OCI-M2 (cell line): ENCODE data around the gene LIN7A.

Source experiments
- DNase-seq: peaks from one replicate; lab custom pipeline; 2025; ENCODE audit not compliant: unreplicated experiment; lab: John Stamatoyannopoulos, UW

The LIN7A gene, protein sequence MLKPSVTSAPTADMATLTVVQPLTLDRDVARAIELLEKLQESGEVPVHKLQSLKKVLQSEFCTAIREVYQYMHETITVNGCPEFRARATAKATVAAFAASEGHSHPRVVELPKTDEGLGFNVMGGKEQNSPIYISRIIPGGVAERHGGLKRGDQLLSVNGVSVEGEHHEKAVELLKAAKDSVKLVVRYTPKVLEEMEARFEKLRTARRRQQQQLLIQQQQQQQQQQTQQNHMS

DNA sequence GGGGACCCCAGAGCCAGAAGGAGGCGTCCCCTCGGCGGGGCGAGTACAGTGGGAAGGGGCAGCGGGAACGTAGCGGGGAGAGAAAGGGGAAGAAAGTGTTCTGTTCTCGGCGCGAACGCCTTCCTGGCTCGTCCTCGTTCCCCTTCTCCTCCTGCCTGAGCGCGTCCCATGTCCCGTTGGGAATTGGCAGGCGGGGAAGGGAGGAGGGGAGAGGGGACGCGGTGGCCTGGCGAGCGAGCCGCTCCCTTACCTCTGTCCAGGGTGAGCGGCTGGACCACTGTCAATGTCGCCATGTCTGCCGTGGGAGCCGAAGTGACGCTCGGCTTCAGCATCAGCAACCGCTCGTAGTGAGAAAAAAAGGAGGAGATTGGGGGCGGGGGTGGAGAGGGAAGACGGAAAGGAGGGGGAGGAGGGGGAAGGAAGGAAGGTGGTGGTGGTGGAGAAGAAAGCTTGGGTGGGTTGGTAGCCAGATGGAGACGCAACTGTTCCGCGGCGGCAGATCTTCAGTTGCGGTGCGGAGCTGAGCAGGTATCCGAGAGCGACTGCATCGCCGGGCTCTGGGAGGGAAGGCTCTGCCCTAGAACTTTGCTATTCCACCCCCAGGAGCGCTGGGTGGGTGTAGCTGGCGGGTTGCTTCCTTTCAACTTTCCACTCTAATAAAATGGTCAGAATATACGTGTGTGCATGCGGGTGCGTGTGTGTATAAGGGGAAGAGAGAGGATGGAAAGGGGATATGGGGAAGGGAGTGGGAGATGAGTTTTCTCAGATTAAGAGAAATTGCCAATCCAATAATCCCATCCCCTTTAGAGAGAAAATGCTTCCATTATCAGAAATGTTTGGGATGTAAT is at the start of gene LIN7A:
LIN7A (minus strand) TSS at position 544 of the 848 bp plus-strand sequence; CDS start at position 332, 212 bp downstream.
- DNase-seq = no peak

DNA sequence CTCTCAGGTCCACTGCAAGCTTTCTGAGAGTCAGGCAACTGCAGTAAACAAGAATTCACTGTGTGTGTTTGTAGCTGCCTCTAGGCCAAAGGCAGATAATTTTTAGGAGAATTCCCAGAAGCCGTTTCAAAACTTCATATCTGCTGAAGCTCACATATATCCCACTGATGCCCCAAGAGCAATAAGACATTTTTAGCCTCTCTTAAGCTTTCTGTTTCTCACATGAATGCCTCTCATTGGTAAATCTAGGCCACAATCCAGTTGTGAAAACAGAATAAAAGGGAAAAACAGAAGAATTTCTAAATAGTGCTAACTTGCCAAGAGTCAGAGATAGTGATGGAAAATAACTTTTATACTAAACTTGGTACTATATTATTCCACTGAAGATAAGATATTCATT is 48.5 kb upstream of the LIN7A start:
- DNase-seq = no peak

DNA sequence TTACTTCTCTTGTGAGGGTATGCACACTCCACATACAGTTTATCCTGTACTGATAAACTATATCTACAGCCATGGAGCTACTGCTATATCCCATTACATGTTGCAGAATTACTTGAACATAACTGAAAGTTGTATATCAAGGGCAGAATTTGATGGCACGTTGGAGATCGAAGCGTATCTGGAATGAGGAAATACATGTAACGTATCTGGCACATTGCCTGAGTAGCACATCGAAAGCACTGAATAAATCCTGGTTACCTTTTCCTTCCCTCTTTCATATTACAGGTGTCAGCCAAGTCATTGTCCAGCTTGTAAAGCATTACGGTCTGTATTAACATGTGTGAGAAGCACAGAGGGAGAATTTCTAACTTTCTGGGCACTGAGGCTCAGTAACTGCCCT is 42.1 kb upstream of the LIN7A start:
- DNase-seq = no peak

DNA sequence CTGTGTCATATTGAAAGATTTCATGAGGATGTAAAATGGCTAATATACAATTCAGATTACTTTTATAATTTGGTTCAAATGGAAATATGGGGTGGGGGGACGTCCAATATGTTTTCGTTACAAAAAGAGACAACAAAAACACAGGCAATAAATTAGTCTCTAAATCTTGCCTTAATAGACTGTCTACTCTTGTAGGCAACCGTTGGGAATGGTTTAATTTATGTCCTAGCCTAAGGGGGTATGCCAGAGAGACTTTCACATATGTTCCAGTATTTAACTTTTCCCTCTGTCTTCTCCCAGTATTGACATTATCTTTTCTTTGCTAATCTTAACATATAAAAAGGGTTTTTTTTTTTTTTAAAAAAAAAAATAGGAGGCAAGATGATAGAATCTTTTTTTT is 41.5 kb upstream of the LIN7A start:
- no peak for DNase-seq

DNA sequence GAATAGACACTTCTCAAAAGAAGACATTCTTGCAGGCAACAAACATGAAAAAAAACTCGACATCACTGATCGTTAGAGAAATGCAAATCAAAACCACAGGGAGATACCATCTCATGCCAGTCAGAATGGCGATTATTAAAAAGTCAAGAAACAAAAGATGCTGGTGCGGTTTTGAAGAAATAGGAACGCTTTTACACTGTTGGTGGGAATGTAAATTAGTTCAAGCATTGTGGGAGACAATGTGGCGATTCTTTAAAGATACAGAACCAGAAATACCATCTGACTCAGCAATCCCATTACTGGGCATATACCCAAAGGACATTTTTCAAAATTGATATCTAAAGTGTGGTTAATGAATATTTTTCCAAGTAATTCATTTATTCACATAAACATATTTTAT is 39.6 kb upstream of the LIN7A start:
- DNase-seq = no peak

DNA sequence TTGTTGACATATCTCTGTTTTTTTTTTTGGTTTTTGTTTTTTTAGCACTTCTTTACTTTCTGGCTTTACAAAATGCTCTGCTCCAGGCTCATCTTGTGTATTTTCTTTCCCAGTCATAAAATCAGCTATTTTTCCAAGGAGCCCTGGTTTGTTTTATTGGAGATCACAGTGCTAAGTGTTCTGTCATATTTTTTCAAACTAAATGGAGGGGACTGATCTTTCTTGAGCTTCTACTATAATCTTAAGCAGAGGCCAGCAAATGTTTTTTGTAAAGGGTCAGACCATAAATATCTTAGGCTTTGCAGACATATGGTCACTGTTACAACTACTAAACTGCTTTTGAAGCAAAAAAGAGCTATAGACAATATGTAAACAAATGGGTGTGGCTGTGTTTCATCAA is 30.6 kb upstream of the LIN7A start:
- DNase-seq = no peak

DNA sequence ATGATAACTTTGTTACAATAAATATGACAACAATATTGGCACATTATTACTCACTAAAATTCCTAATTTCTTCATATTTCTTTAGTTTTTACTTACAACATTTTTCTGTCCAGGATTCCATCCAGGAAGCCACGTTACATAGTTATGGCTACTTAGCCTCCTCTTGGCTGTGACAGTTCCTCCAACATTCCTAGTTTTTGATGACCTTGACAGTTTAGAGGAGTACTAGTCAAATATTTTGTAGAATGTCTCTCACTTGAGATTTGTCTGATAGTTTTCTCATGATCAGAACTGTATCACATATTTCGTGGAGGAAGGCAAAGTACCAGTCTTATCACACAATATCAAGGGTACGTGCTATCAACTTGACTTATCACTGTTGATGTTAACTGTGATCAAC is 29.8 kb upstream of the LIN7A start:
- DNase-seq = no peak

DNA sequence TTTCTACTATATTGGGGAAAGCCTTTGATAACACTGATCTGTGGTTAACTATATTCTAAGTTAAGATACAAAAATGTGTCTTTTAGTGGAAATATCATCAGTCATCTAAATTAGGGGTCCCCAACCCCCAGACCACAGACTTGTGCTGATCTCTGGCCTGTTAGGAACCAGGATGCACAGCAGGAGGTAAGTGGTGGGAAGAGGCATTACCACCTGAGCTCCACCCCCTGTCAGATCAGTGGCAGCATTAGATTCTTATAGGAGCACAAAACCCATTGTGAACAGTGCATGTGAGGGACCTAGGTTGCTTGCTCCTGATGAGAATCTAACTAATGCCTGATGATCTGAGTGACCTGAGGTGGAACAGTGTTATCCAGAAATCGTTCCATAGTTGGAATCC is 28.3 kb upstream of the LIN7A start:
- no peak for DNase-seq

DNA sequence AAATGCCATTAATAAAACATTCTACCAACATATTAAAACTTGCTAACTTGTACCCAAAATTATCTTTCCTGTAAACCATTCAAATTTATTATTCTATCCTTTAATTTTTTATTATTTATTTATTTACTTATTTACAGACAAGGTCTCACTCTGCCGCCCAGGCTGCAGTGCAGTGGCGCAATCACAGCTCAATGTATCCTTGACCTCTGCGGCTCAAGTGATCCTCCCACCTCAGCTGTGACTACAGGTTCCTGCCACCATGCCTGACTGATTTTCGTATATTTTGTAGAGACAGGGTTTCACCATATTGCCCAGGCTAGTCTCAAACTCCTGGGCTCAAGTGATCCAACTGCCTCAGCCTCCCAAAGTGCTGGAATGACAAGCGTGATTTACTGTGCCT is 20.4 kb upstream of the LIN7A start:
- DNase-seq = no peak

DNA sequence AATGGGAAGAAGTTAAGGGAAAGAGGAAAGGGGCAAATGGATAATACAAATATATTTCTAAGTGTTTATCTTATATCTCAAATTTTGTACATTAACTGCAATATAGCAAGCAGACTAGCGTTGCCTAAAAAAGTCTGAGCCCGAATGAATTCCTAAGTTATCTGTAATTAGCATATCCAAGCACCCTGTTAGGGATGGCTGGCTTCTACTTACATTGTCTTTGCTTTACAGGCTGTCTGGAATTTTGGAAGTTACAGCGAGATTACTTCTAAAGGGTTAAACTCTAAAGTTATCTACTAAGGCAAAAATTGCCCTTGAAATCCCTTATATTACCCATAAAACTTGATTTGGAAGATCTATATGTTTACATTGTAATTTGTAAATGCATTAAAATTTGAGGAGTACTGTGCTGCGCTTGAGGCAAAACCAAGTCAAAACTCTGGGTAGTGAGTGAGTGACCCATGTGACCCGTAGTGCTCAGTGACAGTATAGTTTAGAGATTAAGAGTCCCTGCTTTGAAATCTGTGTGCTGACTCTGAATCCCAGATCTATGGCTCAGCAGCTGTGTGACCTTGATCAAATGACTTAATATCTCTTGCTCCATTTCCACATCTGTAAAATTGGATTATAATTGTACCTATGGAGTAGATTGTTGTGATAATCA is 17.3 kb upstream of the LIN7A start:
- no peak for DNase-seq

DNA sequence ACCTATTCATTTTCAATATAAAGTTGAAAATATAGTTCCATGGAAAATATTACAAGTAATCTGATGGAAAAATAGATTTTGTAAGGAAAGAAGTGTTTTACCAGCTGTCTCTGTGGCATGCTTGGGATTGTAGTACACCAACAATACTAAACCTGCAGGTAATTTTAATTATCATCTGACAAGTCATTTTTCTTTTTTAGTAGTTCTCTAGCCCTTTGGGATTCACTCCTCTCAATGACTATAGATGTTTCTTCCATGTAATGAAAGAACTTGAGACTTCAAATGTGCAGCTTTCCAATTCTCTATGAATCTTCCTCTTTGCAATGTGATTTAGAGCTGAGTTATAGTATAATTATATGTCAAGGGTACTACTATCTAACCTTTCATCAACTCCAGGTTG is 14.7 kb upstream of the LIN7A start:
- no peak for DNase-seq

DNA sequence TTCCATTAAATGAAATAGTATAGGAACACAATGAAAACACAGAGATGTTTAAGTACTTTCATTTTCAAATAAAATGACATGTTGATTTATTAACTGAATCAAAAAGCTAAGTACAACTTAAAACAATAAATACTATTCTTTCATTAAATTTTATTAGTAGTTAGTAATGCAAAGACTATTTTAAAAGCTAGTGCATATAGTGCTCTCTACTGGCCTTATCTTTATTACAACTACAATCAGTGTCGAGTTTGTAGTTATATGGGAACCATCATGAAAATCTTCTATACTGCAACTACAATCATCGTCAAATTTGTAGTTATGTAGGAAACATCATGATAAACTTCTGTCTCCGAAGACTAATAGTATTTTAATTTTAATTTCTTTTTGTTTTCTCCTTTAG is 8.9 kb upstream of the LIN7A start:
- no peak for DNase-seq

DNA sequence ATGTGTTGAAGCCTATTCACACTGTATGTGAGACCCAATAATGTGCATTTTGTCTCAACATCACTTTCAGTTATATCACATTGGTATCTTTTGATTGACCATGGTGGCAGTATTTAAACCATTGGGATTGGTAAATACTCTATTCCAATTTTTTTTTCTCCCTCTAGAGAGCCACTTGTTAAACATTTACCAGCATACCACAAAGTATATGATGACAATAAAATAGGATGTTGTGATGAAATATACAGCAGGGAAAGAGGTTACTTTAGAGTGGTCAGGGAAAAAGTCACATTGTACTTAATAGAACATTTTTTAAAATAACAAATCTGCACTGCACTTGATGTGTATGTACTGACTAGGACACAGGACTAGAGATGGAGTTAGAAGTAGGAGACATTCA is 5.6 kb upstream of the LIN7A start:
- no peak for DNase-seq

DNA sequence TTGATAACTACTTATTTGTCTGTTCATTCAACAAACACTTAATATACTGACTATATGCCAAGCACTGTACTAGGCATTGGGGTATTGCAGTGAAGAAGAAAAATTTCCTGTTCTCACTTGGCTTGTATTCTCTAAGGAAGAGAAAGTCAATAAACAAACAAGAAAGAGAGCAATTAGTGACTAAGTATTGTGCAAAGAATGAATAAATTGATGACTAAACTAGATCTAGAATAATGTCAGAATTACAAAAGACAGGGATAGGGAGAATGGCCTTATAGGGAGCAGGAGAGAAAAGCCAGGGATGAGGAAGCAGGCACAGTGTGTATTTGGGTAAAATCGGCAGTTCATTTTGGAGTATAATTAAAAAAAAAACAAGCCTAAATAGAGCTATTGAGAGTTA is 4.2 kb upstream of the LIN7A start:
- no peak for DNase-seq

DNA sequence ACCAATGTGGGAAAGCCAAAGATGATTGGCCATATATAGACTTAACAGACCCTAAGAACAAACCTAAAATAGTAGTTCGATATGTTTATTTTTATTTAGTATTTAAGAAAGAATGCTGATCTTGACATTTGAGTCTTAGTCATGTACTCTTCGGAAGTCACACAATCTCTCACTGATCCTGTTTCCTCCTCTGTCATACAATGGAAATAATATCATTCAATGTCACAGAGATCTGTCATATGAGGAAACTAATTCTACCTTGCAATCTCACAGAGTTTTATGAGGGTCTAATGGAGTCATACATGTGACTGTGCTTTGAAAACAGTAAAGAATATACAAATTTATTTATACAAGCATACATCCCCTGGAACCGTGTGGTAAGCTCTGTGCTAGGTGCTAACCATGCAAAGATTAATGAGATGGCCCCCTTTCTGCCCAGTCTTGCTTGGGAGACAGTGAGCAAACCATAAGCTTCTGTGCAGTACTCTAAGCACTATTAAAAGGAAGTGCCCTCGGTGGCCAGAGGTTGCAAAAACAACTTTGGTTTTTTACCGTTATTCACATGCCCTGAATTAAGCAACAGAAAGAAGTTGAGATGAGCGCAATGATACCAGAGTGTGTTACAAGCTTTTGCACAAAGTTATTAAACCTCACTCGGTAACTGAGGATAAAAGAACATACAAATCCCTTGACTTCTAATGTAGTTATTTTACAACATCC is 1.7 kb upstream of the LIN7A start:
- no peak for DNase-seq

DNA sequence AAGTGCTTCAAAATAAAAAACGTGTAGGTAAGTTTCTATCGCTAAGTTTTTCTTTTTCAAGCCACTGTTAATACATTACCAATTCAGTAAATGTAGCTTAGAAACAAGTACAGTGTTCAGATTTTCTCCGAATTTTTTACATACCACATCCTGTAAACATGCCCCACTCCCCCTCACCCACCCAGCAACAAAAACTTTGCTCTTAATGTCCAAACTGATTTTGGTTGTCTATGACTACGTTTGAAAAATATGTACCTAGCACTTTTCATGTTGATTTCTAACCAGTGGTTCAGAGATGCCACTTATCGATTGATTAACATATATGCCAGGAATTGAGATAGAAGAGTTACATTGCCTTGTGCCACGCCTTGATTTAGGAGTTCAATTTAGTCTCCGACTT is 663 bp upstream of the LIN7A start:
- no peak for DNase-seq

DNA sequence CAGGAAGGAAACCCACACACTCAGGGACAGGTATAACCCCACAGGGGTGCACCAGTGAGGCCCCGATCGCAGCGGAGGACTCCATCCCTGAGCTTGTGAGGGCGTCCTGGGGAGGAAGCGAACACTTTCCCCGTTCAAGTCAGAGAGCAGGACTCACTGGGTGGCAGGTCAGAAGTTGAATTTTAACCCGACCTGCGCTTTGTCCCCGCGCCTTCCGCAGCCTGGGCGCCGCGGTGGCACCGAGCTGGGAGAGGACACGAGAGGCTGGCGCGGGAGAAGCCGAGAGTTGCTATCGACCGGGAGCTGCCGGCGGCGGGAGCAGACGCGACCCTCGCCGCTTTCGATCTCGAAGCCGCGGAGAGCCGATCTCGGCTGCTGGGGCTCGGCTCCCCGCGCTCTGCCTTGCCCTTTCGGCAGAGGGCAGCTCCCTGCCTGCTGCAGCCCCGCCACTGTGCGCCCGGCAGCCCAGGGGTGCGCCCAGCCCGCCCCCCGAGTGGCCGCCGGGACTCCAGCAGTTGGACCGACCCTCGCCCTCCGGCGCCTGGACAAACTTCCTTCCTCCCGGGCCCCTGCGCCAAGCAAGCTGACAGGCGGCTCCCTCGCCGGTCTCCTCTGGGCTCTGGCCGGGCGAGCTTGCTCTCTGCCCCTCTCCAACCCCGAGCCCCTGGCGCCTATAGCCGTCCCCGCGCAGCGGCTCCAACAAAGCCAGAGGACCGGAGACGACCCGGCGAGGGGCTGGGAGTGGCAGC is 918 bp downstream of the LIN7A start:
- DNase-seq = no peak

DNA sequence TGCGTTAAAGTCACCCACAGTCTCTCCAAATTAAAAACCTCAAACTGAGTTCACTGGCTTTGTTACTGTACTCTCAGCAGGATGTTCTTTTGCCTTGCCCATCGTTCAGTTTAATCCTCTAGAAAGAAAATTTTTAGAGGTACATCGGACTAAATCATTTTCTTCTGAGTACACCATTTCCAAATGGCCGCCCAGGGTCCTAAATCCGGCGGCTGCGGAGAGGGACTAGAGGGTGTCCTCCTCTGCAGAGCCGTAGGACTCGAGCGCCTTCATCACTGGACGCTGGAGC is 1.4 kb downstream of the LIN7A start:
- no peak for DNase-seq

DNA sequence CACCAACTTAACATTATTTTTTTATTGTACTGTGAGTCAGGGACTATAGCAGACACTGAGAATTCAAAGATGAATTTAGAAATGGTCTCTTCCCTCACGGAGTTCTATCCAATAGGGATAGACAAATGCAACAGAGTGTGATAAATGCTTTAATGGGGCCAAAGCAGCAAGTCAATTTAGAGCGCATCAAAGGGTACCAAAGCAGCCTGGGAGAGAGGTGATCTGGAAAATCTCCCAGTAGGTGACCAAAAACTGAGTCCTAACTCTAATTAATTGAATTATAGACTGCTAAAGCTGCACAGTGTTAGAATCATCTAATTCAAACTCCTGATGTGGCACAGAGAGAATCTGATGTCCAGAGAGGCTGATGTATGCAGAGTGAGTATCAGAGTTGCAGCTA is 2.6 kb downstream of the LIN7A start:
- DNase-seq = no peak

DNA sequence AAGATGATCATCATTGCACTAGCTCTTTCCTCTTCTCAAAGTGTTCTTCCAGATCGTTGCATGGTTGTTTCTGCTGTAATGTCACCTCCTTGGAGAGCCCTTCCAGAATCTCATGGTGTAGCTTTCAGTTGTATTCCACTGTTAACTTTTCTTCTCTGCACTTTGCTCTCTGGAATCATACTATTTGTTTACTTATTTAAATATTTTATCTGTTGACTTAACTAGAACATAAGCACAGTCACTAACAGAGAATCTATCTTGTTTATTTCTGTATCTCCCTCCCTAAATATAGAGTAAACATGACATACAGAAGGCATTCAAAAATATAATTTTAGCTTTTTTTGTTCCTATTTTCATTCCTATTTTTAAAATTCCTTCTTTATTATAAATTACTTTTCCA is 11.8 kb downstream of the LIN7A start:
- DNase-seq = no peak

DNA sequence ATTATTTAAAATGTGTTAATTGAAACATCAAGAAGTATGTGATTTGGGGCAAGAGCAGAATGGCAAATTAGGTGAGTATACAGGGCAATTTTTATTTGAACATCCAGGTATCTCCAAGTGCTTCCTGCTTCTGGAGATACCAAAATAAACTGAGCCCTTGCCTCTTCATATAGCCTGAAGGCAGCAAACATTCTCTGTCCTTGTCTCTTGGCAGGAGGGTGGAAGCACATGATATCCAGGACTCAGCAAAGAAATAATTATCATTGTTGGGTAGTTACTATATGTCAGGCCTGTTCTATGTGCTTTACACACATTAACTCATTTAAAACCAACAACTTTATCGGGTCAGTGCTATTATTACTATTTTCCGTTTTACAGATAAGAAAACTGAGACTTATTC is 12.5 kb downstream of the LIN7A start:
- DNase-seq = no peak
